NCI-H2107 (cell line): ENCODE results near the gene MATN1.
"Not testable (repeated sequence)": the region's sequence is repeated elsewhere in the genome, so short reads cannot be mapped to it uniquely, and the experiment has no call there.

Source experiments
- DNase-seq: peaks from one replicate; lab custom pipeline; 2025; lab: John Stamatoyannopoulos, UW

Gene MATN1

DNA sequence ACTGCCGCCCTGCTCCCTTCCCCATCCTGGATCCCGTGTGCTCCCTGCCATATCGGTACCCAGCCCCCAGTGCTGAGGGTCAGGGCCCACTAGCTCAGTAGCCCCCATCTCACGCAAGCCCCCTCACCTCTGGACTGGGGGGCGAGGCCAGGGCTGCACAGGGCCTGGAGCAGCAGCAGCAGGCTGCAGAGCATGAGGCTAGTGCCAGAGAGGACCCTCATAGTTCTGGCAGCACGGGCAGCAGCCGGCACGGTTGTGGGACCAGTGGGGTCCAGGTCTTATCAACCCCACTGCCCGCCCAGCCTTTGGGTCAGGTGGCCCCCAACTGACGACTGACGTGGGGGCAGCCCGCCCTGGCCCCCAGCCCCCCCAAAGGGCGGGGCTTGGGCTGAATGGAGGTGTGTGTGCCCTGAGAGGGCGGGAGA, at the start of gene MATN1:
Gene MATN1 (minus strand): TSS at position 255 of the 425 bp plus-strand sequence. CDS start 34 bp downstream, at position 221.
- DNase-seq: no peak

DNA sequence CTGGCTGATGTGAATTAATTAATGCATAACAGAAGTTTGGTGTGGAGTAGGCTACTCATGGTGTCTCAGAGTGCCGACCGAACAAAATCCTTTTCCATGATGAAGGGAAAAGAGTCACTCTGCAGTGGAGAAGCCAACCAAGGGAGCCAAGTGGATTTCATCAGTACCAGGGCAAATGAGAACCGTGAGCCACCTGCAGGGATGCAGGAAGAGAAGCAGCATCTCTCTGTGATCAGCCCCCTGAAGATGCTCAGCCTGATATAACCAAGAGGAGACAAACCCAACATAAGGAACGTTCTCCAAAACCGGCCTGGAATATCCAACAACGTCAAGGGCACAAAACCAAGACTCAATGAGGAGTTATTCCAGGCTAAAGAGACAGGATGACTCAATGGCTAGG, 47.6 kb upstream of the MATN1 start:
- DNase-seq: no peak

DNA sequence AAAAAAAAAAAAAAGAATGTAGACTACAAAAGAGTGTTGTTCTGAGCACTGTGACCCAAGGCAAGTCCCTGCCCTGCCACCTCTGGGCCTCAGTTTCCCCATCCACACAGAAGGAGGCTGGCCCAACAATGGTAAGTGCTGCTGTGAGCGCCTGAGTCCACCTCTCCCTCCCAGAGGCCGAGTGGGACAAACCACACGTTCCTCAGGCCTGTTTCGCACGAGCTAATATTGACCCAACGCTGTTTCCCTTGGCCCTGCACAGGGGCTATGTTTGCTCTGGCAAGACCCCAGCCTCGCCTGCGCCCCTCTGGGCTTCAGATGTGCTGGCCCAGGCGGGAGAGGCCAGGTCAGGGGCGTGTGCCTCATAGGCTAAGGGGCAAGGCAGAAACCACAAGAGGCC, 46.8 kb upstream of the MATN1 start:
- no peak for DNase-seq

GRCh38 chr1:30768830-30769718, 45.7 kb upstream of the MATN1 start:
- no peak for DNase-seq

DNA sequence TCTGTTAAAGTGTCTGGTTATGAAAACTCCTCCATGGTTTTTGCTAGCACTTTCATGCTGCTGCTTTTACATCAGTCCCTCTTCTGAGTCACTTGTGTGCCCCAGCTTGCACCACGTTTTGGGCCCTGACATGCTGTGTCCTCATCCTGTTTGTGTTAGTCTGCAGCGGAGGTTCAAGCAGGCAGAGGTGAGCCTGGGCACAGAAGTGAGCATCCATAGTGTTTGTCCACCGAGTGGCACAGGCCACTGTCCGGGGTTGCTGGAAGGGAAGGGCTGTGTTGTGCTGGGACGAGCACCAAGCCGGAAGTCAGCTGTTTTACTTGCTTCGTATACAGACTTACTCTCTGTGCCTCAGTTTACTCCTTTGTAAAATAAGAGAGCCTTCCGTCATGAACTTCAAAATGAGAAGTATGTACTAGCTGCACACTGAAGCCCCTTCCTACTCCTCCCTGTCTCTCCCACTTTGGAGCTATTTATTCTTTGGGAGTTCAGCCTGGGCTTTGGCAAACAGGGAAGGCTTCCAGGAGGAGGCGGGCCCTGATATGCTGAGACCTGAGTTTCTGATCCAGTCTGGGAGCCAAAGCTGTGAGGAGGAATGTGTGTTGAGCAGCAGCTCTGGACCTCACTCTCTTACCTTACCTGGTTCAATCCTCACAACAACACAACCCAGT, 44.9 kb upstream of the MATN1 start:
- DNase-seq: no peak

- not testable (repeated sequence) for DNase-seq
Observed at GRCh38 chr1:30766948-30767347, 43.6 kb upstream of the MATN1 start.

GRCh38 chr1:30765556-30766434, 42.4 kb upstream of the MATN1 start:
- no peak for DNase-seq

DNA sequence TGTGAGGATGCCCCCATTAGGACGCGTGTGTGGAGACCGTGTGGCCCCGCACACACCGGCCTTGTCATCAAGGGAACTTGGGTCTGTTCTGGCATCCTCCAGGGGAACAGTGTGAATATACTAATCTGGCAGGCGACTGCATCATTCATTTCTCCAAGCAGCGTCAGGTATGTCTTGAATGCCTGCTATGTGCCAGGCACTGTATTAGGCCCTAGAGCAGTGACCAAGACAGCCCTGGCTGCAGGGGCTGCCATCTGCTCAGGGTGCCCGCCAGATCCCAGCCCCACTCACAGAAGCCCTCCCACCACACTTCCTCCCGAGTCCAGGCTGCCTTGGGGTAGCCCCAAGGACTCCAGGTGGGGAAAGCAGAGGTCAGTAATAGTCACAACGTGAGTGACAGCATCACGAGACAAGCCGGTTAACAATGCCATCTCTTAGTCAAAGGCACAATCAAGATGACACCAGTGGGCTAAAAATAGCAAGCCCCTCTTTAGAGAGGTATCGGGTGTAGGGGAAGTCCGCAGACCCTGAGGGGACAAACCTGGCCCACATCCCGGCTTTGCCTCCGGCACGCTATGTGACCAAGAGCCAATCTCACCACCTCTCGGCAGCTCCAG, 41.7 kb upstream of the MATN1 start:
- DNase-seq: no peak

- DNase-seq: no peak
Observed at GRCh38 chr1:30764396-30764795, 41.0 kb upstream of the MATN1 start.

- no peak for DNase-seq
Observed at GRCh38 chr1:30763651-30764248, 40.4 kb upstream of the MATN1 start.

GRCh38 chr1:30762930-30763650, 39.7 kb upstream of the MATN1 start:
- no peak for DNase-seq

DNA sequence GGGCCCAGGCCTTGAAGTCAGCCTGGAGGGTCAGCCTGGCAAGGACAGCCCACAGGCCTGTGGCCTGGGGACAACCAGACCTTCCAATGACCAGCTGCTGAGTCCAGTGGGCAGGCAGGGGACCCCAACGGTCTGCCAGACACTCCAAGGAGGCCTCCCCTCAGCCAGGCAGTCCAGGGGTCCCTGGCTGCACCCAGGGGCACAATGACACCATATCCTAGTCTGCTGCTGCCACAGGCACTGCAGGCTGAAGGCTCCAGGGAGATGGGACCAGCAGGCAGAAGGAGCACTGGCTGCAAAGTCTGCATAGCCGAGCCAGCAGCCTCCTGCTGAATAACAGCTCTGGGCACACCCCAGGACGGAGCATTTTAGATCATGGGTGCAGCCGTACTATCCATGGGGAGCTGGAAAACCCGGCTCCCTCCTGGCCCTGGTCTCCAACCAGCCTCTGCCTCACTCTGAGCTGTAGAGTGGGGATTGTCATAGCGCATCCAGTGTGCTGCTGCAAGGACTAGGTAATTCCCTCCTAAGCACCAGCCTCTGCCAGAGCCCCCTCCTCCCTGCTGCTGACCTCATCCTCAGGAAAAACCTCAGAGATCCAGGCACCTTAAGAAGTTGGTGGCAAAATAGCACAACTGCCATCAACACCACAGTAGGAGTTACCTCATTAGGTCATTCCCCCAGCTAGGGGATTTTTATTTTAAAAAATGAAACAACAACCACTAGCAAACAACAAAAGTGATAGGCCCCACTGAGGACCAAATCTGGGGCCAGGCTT, 39.0 kb upstream of the MATN1 start:
- no peak for DNase-seq

- no peak for DNase-seq
Observed at GRCh38 chr1:30761381-30762151, 38.2 kb upstream of the MATN1 start.

GRCh38 chr1:30760596-30761324, 37.4 kb upstream of the MATN1 start:
- no peak for DNase-seq

DNA sequence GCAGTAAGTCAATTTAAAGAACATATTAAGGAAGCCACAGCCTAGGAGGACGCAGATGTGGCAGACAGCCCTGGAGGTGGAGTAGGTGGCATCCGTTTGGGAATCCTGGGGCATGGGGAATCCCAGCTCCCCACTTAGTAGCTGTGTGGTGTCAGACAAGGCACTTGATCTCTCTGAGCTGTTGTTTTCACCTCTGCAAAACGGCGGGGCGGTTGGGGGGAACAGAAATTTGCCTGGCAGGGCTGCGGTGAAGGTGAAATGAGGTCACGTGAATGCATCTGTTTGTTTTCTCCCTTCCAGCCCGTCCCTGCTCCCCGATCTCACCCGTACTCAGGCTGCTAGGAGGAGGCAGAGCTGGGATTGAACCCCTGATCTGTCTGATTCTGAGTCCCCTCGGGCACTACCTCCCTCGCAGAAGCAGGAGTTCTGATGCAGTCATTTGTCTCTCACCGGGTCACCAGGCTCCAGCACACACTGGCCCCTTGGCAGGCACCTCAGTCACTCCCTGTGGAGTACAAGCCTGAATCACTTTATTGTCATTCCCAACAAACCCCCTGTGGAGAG, 36.4 kb upstream of the MATN1 start:
- DNase-seq: no peak

GRCh38 chr1:30758785-30759380, 35.5 kb upstream of the MATN1 start:
- DNase-seq: no peak

- no peak for DNase-seq
Observed at GRCh38 chr1:30758121-30758688, 34.8 kb upstream of the MATN1 start.
